Suppressor macrophage treated with lipopolysaccharide for 4 hours (primary cell): ENCODE results near the gene NTHL1.
"Not testable (repeated sequence)": the region's sequence is repeated elsewhere in the genome, so short reads cannot be mapped to it uniquely, and the experiment has no call there.

Experiments used
- DNase-seq: peaks from one replicate; pipeline ENCODE4 v3.0.0-alpha.2; 2020

NTHL1 gene

GRCh38 chr16:2027024-2028010, 20.3 kb downstream of the NTHL1 start:
- DNase-seq: no peak

- peak; percentile 39 for DNase-seq
These were observed 21.1 kb downstream of the NTHL1 start, which contains the start of gene NHERF2 for GRCh38 chr16:2026461-2027023. NHERF2 (plus strand) TSS chr16:2026902; CDS start chr16:2027006, 104 bp downstream.

GRCh38 chr16:2025878-2026460, 21.7 kb downstream of the NTHL1 start:
- no peak for DNase-seq

GRCh38 chr16:2025251-2025650, 22.4 kb downstream of the NTHL1 start:
- DNase-seq: no peak

- no peak for DNase-seq
These were observed 23.6 kb downstream of the NTHL1 start for GRCh38 chr16:2024032-2024420.

GRCh38 chr16:2023092-2024031, 24.3 kb downstream of the NTHL1 start:
- DNase-seq: peak; percentile 96

- DNase-seq: no peak
These were observed 24.9 kb downstream of the NTHL1 start for GRCh38 chr16:2022723-2023091.

GRCh38 chr16:2019921-2020831, 27.5 kb downstream of the NTHL1 start:
- DNase-seq: no peak

- no peak for DNase-seq
These were observed 28.1 kb downstream of the NTHL1 start, which contains the start of gene NPW for GRCh38 chr16:2019518-2019920. NPW (plus strand) TSS chr16:2019785.

GRCh38 chr16:2016407-2016922, 31.2 kb downstream of the NTHL1 start:
- no peak for DNase-seq

GRCh38 chr16:2015947-2016208, 31.8 kb downstream of the NTHL1 start:
- no peak for DNase-seq

- DNase-seq: peak; percentile 61
These were observed 32.3 kb downstream of the NTHL1 start for GRCh38 chr16:2015117-2015946.

- no peak for DNase-seq
These were observed 34.1 kb downstream of the NTHL1 start for GRCh38 chr16:2013527-2013926.

GRCh38 chr16:2011726-2012125, 35.9 kb downstream of the NTHL1 start:
- DNase-seq: not testable (repeated sequence)

GRCh38 chr16:2009791-2010510, 37.7 kb downstream of the NTHL1 start, which contains the start of gene ZNF598:
ZNF598 (minus strand) TSS chr16:2009821.
- DNase-seq: peak; percentile 95

- DNase-seq: peak; percentile 28
These were observed 38.4 kb downstream of the NTHL1 start for GRCh38 chr16:2009164-2009711.

GRCh38 chr16:2008631-2009163, 38.9 kb downstream of the NTHL1 start:
- peak; percentile 44 for DNase-seq

- no peak for DNase-seq
These were observed 39.6 kb downstream of the NTHL1 start for GRCh38 chr16:2008009-2008526.
